Stimulated activated naive B cell treated with anti-CD40 and anti-IgM and Interleukin-4, amounts not matched to agents 10 μg/mL and 1 μg/mL and 100 μg/mL, for 72 hours (primary cell): Measurements from ENCODE around the gene UNC5C.

Experiments used
- ATAC-seq, 2 donors: fragments of 150-1000 bp; cut with Tn5 transposase; replicated peaks; 2 replicates each; pipeline ENCODE4 v1.10.0; 2021; ENCODE audit warnings: moderate library complexity in 1 of 2
- DNase-seq: peaks from one replicate; pipeline ENCODE4 v3.0.0; 2021
- H3K27ac Mint-ChIP-seq: one replicate; pipeline ENCODE4 v1.8.0; 2022; ENCODE audit warnings: mild to moderate bottlenecking, mixed read lengths
- H3K27me3 Mint-ChIP-seq, 2 donors: one replicate each; pipeline ENCODE4 v1.8.0; 2022; ENCODE audit warnings: mixed read lengths in 2 of 2
- H3K36me3 Mint-ChIP-seq, 2 donors: one replicate each; pipeline ENCODE4 v1.8.0; 2022; ENCODE audit warnings: mixed read lengths in 2 of 2, mild to moderate bottlenecking in 1 of 2
- H3K4me1 Mint-ChIP-seq, 2 donors: one replicate each; pipeline ENCODE4 v1.8.0; 2022; ENCODE audit warnings: mixed read lengths in 2 of 2, mild to moderate bottlenecking in 1 of 2
- H3K4me3 Mint-ChIP-seq, 2 donors: one replicate each; pipeline ENCODE4 v1.8.0; 2022; ENCODE audit warnings: mild to moderate bottlenecking in 2 of 2, mixed read lengths in 2 of 2, moderate library complexity in 1 of 2
- H3K9me3 Mint-ChIP-seq, 2 donors: one replicate each; pipeline ENCODE4 v1.8.0; 2022; ENCODE audit warnings: mixed read lengths in 2 of 2, mild to moderate bottlenecking in 1 of 2

The UNC5C gene

GRCh38 chr4:95494186-95494585, 54.6 kb downstream of the UNC5C start:
- Mint-ChIP-seq H3K4me1 (no peaks in the 10 kb centered on the region), H3K4me3 (no peak overlapping the region), H3K36me3 (no peaks in the 10 kb centered on the region), H3K27ac (no peak overlapping the region), H3K27me3 (no peaks in the 10 kb centered on the region), H3K9me3 (no peaks in the 10 kb centered on the region)
- DNase-seq (no peak), ATAC-seq (no peak)

GRCh38 chr4:95478679-95479078, 70.1 kb downstream of the UNC5C start:
- H3K27me3 Mint-ChIP-seq: no peaks in the 10 kb centered on the region
- H3K4me3 Mint-ChIP-seq: no peak overlapping the region
- no peak for DNase-seq
- ATAC-seq: no peak
- H3K36me3 Mint-ChIP-seq: no peaks in the 10 kb centered on the region
- H3K9me3 Mint-ChIP-seq: peaks cover 0 to 5% of the 10 kb centered on the region in 2 donors
- H3K4me1 Mint-ChIP-seq: no peaks in the 10 kb centered on the region
- H3K27ac Mint-ChIP-seq: no peak overlapping the region

- Mint-ChIP-seq H3K27ac (no peak overlapping the region), H3K36me3 (no peaks in the 10 kb centered on the region), H3K27me3 (no peaks in the 10 kb centered on the region), H3K4me1 (no peaks in the 10 kb centered on the region), H3K4me3 (no peak overlapping the region), H3K9me3 (peaks cover 0 to 5% of the 10 kb centered on the region in 2 donors)
- ATAC-seq (no peak), DNase-seq (no peak)
Measured at GRCh38 chr4:95476121-95476520, 72.7 kb downstream of the UNC5C start.

GRCh38 chr4:95472534-95472933, 76.2 kb downstream of the UNC5C start:
- Mint-ChIP-seq H3K4me3 (no peak overlapping the region), H3K36me3 (no peaks in the 10 kb centered on the region), H3K27me3 (no peaks in the 10 kb centered on the region), H3K4me1 (peaks cover 0 to 1% of the 10 kb centered on the region in 2 donors), H3K9me3 (no peaks in the 10 kb centered on the region), H3K27ac (no peak overlapping the region)
- ATAC-seq (no peak), DNase-seq (no peak)

- Mint-ChIP-seq H3K4me3 (no peak overlapping the region), H3K9me3 (no peaks in the 10 kb centered on the region), H3K27me3 (no peaks in the 10 kb centered on the region), H3K27ac (no peak overlapping the region), H3K4me1 (peaks cover 0 to 1% of the 10 kb centered on the region in 2 donors), H3K36me3 (no peaks in the 10 kb centered on the region)
- ATAC-seq (no peak), DNase-seq (no peak)
Measured at GRCh38 chr4:95470622-95471021, 78.2 kb downstream of the UNC5C start.

- DNase-seq: no peak
- no peak for ATAC-seq
Measured at GRCh38 chr4:95469617-95470016, 79.2 kb downstream of the UNC5C start.

GRCh38 chr4:95466791-95467190, 82.0 kb downstream of the UNC5C start:
- no peaks in the 10 kb centered on the region for H3K9me3 Mint-ChIP-seq
- no peaks in the 10 kb centered on the region for H3K27me3 Mint-ChIP-seq
- no peak for DNase-seq

More at GRCh38 chr4:95469617-95470016, 79.2 kb downstream of the UNC5C start:
- no peaks in the 10 kb centered on the region for H3K9me3 Mint-ChIP-seq
- peaks cover 0 to 1% of the 10 kb centered on the region in 2 donors for H3K4me1 Mint-ChIP-seq
- H3K27ac Mint-ChIP-seq: no peak overlapping the region
- H3K36me3 Mint-ChIP-seq: no peaks in the 10 kb centered on the region
- H3K27me3 Mint-ChIP-seq: no peaks in the 10 kb centered on the region
- no peak overlapping the region for H3K4me3 Mint-ChIP-seq

GRCh38 chr4:95465010-95465409, 83.8 kb downstream of the UNC5C start:
- no peak for ATAC-seq
- no peaks in the 10 kb centered on the region for H3K27me3 Mint-ChIP-seq
- H3K27ac Mint-ChIP-seq: no peak overlapping the region
- H3K4me1 Mint-ChIP-seq: peaks cover 0 to 1% of the 10 kb centered on the region in 2 donors
- DNase-seq: no peak
- no peak overlapping the region for H3K4me3 Mint-ChIP-seq
- H3K36me3 Mint-ChIP-seq: no peaks in the 10 kb centered on the region
- peaks cover 4% of the 10 kb centered on the region in 2 donors for H3K9me3 Mint-ChIP-seq

More at GRCh38 chr4:95466791-95467190, 82.0 kb downstream of the UNC5C start:
- Mint-ChIP-seq H3K4me3 (no peak overlapping the region), H3K36me3 (no peaks in the 10 kb centered on the region), H3K4me1 (peaks cover 0 to 1% of the 10 kb centered on the region in 2 donors), H3K27ac (no peak overlapping the region)
- ATAC-seq: no peak

GRCh38 chr4:95462921-95463320, 85.9 kb downstream of the UNC5C start:
- H3K27ac Mint-ChIP-seq: no peak overlapping the region
- no peak for DNase-seq
- no peak for ATAC-seq
- H3K27me3 Mint-ChIP-seq: no peaks in the 10 kb centered on the region
- H3K36me3 Mint-ChIP-seq: no peaks in the 10 kb centered on the region
- H3K4me3 Mint-ChIP-seq: no peak overlapping the region
- peaks cover 4% of the 10 kb centered on the region in 2 donors for H3K9me3 Mint-ChIP-seq
- peaks cover 0 to 1% of the 10 kb centered on the region in 2 donors for H3K4me1 Mint-ChIP-seq

GRCh38 chr4:95457353-95457752, 91.4 kb downstream of the UNC5C start:
- DNase-seq: no peak
- Mint-ChIP-seq H3K9me3 (peaks cover 4% of the 10 kb centered on the region in 2 donors), H3K36me3 (no peaks in the 10 kb centered on the region), H3K4me1 (no peaks in the 10 kb centered on the region), H3K27me3 (no peaks in the 10 kb centered on the region), H3K4me3 (no peak overlapping the region), H3K27ac (no peak overlapping the region)
- no peak for ATAC-seq

- no peak for ATAC-seq
Measured at GRCh38 chr4:95450294-95450693, 98.5 kb downstream of the UNC5C start.

GRCh38 chr4:95446173-95446572, 102.6 kb downstream of the UNC5C start:
- Mint-ChIP-seq H3K4me1 (no peaks in the 10 kb centered on the region), H3K9me3 (no peaks in the 10 kb centered on the region), H3K27ac (no peak overlapping the region), H3K36me3 (no peaks in the 10 kb centered on the region), H3K4me3 (no peak overlapping the region), H3K27me3 (no peaks in the 10 kb centered on the region)
- ATAC-seq: no peak
- DNase-seq: no peak

More at GRCh38 chr4:95450294-95450693, 98.5 kb downstream of the UNC5C start:
- H3K4me3 Mint-ChIP-seq: no peak overlapping the region
- H3K36me3 Mint-ChIP-seq: no peaks in the 10 kb centered on the region
- no peak for DNase-seq
- H3K27me3 Mint-ChIP-seq: no peaks in the 10 kb centered on the region
- no peaks in the 10 kb centered on the region for H3K9me3 Mint-ChIP-seq
- no peak overlapping the region for H3K27ac Mint-ChIP-seq
- no peaks in the 10 kb centered on the region for H3K4me1 Mint-ChIP-seq

- Mint-ChIP-seq H3K4me3 (no peak overlapping the region), H3K4me1 (no peaks in the 10 kb centered on the region)
- no peak for ATAC-seq
Measured at GRCh38 chr4:95445251-95445650, 103.5 kb downstream of the UNC5C start.

GRCh38 chr4:95444812-95445211, 104.0 kb downstream of the UNC5C start:
- Mint-ChIP-seq H3K27ac (no peak overlapping the region), H3K36me3 (no peaks in the 10 kb centered on the region), H3K4me3 (no peak overlapping the region), H3K4me1 (no peaks in the 10 kb centered on the region), H3K27me3 (no peaks in the 10 kb centered on the region), H3K9me3 (no peaks in the 10 kb centered on the region)
- DNase-seq: no peak
- ATAC-seq: no peak

More at GRCh38 chr4:95445251-95445650, 103.5 kb downstream of the UNC5C start:
- Mint-ChIP-seq H3K27ac (no peak overlapping the region), H3K9me3 (no peaks in the 10 kb centered on the region), H3K27me3 (no peaks in the 10 kb centered on the region), H3K36me3 (no peaks in the 10 kb centered on the region)
- DNase-seq: no peak

GRCh38 chr4:95439896-95440295, 108.9 kb downstream of the UNC5C start:
- no peaks in the 10 kb centered on the region for H3K4me1 Mint-ChIP-seq

GRCh38 chr4:95439071-95439470, 109.7 kb downstream of the UNC5C start:
- no peaks in the 10 kb centered on the region for H3K27me3 Mint-ChIP-seq
- ATAC-seq (no peak), DNase-seq (no peak)
- H3K4me1 Mint-ChIP-seq: no peaks in the 10 kb centered on the region
- H3K9me3 Mint-ChIP-seq: no peaks in the 10 kb centered on the region
- H3K27ac Mint-ChIP-seq: no peak overlapping the region
- no peaks in the 10 kb centered on the region for H3K36me3 Mint-ChIP-seq
- H3K4me3 Mint-ChIP-seq: no peak overlapping the region

More at GRCh38 chr4:95439896-95440295, 108.9 kb downstream of the UNC5C start:
- Mint-ChIP-seq H3K36me3 (no peaks in the 10 kb centered on the region), H3K27ac (no peak overlapping the region), H3K9me3 (no peaks in the 10 kb centered on the region), H3K4me3 (no peak overlapping the region), H3K27me3 (no peaks in the 10 kb centered on the region)
- DNase-seq (no peak), ATAC-seq (no peak)
